ENCODE measurements around the gene SON.
"Not testable (repeated sequence)": the region's sequence is repeated elsewhere in the genome, so short reads cannot be mapped to it uniquely, and the experiment has no call there.

Gene SON

DNA sequence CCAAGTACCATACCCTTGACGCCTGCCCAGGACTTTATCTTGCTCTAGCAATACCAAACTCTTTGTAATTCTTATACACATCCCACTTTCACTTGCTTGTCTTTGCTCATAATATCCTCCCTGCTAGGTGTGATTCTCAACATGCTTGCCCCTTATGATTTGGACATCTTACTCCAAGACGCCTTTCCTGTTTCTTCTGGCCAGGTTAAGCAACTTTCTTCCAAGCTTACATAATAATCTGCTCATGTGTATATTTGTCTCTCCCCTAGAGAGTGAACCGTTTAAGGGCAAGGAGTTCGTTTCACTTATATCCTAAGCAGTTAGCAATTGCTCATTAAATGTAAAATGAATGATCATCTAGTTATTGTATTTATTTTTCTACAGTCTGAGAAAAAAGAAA lies 76.9 kb downstream of the SON start:
- DNase-seq (ENCODE audit: low read depth): no peak

DNA sequence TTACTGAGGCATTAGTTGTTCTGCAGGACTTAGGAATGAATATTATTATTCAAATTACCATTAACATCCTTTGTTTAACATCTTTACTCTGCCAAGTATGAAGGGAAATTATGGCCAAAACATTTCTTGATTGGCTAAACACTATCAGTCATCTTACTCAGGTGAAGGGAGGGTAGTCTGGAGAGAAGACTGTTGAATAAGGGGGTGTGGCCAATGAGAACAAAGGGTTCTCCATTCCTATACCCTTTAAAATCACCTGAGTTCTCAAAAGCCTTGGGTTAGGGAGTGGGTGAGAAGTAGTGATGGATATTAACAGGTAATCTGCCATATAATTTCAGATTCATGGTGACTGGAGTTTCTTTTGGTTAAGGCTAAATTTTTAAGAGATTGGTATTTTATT lies 79.4 kb downstream of the SON start:
- TF ChIP-seq CTCF (IDR thresholded peaks at IDR 0.05; ENCODE audit: insufficient read depth, low read depth, low read length, missing control alignments): no peak
- DNase-seq (ENCODE audit: low read depth): no peak
- H3K4me3 ChIP-seq (ENCODE audit: low read depth, low read length): no peak overlapping the region

More for the DNA sequence above, 76.9 kb downstream of the SON start:
- TF ChIP-seq CTCF (IDR thresholded peaks at IDR 0.05; ENCODE audit: insufficient read depth, low read depth, low read length, missing control alignments): no peak
- no peak overlapping the region for H3K4me3 ChIP-seq (ENCODE audit: low read depth, low read length)

GRCh38 chr21:33626151-33626550 lies 83.3 kb downstream of the SON start:
- not testable (repeated sequence) for DNase-seq (ENCODE audit: low read depth); H3K4me3 ChIP-seq (ENCODE audit: low read depth, low read length)

All from GM12865 (cell line).